GM21381 (cell line): ENCODE results near the gene SLC47A2.

Experiments
- ATAC-seq: cut with Tn5 transposase; IDR thresholded peaks from one replicate; pipeline ENCODE4 v1.9.1; 2021; ENCODE audit warnings: mild to moderate bottlenecking, moderate library complexity; ENCODE audit not compliant: unreplicated experiment

Gene SLC47A2

DNA sequence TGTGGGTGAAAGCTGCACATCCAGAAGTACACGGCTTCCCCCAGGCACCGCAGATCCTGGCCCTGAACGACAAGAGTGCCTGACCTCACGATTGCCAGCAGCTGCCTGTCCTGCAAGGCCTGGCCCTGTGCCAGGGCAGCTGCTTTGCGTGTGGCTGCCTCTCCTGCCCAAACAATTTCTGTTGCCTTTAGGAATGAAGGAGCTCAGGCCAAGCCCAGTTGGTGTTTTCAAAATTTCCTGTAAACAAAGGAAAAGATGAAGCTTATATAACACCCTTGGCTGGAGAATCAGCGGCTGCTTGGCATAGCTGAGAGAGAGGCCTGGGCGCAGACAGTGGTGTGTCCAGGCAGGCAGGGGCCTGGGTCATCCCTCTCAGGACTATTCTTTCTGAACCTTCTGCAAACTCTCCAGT lies 11.7 kb upstream of the SLC47A2 start:
- ATAC-seq = no peak

DNA sequence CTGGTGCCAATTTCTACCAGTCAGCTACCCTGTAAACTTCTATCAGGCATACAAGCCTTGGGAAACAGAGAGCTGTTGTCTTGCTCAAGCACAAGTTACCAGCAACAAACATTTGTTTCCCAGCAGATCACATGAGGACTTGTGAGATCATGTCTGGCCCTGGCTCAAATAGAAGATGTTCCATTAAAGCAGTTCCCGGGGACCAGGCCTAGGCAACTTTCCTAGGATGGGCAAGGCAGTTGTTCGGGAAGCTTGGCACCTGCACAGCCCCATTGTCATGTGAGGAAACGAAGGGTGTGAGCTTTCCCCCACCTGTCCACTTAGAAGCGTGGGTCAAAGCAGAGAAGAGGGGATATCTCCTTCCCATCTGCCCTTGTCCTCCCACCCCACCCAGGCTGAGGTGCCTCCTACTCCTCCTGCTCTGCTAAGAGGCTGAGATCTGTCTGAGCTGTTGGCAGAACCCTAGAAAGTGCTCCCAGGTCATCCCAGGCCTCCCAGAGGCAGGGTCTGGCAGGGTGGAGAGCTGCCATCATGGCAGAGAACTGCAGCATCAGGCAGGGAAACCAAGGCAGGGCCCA lies 11.2 kb upstream of the SLC47A2 start:
- ATAC-seq = no peak

GRCh38 chr17:19726631-19727376 lies 10.4 kb upstream of the SLC47A2 start:
- no peak for ATAC-seq

GRCh38 chr17:19725486-19725885 lies 9.1 kb upstream of the SLC47A2 start:
- ATAC-seq = no peak

GRCh38 chr17:19724501-19725420 lies 8.4 kb upstream of the SLC47A2 start:
- ATAC-seq = no peak

- ATAC-seq = no peak
Measured at GRCh38 chr17:19723964-19724363, 7.6 kb upstream of the SLC47A2 start.

GRCh38 chr17:19720631-19721426 lies 4.4 kb upstream of the SLC47A2 start:
- ATAC-seq = no peak

DNA sequence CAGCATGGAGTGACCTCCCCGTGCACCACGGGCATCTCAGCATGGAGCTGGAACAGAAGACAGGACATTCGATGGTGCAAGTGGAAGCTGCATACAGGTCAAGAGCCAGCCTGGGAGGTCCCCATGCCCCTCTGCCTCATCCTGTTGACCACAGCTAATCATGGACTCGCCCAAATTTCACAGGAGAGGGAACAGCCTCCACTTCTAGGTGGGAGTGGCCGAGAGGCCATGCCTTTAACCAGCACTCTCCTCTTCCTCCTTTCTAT lies 3.8 kb upstream of the SLC47A2 start:
- no peak for ATAC-seq

DNA sequence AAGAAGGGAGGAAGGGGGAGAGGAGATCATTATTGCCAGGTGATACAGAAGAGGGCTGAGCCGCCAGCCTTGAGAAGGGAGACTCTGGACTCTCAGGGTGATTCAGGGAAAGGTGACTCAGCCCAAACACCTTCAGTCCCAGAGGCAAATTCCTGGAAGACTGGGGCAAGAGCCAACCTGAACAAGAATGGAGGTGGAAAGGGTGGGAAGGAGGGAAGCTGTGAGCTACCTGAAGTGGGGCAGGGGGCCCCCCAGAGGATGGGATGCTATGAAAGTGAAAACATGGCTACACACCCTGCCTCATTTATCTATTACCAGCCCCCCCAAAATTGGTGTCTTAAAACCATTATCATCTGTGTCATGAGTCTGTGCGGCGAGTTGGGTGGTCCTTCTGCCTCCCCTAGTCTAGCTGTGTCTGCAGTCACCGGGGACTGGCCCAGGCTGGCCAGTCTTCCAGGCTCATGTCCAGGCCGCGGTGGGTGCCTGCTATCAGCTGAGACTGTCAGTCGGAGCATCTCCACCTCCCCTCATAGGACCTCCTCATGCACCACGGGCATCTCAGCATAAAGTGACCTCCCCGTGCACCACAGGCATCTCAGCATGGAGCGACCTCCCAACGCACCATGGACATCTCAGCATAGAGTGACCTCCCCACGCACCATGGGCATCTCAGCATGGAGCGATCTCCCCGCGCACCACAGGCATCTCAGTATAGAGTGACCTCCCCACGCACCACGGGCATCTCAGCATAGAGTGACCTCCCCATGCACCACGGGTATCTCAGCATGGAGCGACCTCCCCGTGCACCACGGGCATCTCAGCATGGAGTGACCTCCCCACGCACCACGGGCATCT lies 3.2 kb upstream of the SLC47A2 start:
- no peak for ATAC-seq

DNA sequence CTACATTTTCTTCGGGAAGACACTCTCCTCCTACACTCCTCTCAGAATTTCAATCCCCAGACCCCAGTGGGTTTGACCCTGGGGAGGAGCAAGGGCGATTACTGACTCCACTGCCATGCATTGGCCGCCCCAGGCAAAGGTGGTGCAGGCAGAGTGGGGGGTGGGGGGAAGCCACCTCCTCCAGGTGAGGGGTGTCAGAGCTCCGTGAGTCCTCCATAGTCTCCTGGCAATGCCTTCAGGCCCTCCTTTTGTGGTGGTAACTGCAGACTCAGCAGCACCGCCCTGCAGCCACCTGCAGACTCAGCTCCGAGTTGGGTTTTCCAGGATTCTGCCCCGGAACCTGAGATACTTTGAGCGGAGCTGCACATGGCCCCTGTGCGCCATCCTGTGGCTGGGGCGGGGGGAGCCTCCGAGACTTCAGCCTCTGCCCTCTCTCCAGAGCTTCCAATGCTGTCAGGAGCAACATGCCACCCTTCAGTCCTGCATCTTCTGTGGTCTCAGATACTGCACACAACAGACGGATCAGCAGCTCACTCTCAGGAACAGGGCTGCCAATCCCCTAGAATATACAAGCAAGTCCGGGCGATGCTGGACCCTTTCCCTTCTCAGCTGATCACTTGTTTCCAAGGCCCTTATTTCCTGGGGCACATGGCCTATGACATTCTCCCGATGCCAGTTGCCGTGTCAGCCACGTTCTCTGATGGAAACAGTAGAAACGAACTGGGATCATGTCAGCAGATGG lies 2.4 kb upstream of the SLC47A2 start:
- no peak for ATAC-seq

DNA sequence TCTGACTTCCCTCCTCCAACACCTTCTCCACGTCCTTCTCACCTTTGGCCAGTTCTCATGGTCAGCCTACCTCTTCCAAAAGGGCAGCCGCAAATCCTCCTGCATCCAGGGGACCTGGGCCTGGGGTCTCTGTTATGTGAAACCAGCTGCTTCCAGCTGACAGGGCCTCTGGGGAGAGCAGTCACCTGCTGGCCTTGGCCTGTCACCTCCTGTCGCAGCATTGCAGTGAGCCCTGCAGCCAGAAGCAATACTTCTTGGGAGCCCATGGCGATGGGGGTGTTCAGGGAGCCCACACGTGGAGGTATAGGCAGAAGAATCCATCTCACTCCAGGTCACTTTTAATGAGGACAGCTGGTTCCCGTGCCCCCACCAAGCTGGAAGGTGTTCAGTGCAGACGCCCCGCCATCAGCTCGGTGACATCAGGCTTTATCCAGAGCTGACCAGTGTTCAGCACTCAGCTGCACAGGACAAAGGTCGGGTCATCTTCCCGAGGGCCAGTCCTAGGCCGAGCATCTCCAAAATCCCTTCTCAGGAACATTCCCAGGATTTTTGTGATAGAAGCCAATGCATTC lies 1.7 kb upstream of the SLC47A2 start:
- no peak for ATAC-seq

- ATAC-seq = no peak
Measured at GRCh38 chr17:19717411-19717908, 1.1 kb upstream of the SLC47A2 start.

DNA sequence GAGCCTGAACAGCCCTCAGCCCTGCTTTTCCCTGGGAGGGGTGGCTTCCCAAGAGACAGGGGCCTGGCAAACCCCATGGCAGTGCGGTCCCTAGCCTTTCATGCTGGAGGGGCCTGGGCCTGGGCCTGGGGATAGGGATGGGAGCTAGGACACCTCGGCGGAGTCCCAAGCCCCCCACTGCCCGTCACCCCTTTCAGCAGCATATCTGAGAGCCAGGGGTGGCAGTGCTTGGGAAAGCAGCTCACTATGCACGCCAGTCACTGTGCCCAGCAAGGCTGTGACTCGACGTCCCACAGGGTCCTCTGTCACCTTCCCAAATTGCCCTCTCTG lies 612 bp upstream of the SLC47A2 start:
- no peak for ATAC-seq

DNA sequence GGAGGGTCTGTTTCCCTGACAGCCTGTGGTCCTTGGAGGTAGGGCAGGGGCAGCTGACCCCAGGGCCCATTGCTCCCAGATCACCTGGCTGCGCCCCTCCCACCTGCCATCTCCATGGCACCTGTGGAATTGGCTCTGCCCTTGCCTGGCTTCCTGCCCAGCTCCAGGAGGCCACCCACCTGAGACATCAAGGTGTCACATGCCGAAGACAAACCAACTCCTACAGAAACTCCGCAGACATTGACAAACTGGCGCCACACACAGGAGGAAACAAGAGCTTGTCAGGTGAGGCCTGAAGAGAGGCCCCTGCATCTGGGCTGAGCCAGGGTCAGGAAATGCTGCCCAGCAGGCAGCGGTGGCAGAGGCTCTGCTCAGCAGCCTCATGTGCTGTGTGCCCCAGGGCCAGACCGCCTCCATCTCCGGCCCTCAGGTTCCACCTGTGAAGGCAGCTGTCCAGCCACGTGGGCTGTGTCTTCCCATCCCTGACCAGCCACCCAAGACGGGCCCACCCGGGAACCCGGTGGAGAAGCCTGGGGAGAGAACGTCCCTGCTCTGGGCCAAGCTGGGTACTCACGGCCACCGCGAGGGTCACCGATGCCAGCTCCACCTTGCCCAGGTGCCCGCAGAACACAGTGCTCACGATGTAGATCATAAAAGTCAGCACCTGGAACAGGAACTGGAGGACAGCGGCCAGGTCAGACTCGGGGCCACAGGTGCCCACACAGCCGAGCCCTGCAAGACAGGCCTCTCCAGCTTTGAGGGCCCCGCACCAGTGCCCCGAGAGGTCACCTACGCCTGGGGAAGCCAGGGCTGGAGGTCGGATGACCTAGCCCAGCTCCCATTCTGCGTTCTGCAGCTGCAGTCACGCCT lies 1.6 kb downstream of the SLC47A2 start:
- no peak for ATAC-seq

- ATAC-seq = no peak
Measured at GRCh38 chr17:19713901-19714361, 2.5 kb downstream of the SLC47A2 start.

GRCh38 chr17:19713462-19713861 lies 2.9 kb downstream of the SLC47A2 start:
- ATAC-seq = no peak

GRCh38 chr17:19712436-19713004 lies 3.9 kb downstream of the SLC47A2 start:
- ATAC-seq = no peak

DNA sequence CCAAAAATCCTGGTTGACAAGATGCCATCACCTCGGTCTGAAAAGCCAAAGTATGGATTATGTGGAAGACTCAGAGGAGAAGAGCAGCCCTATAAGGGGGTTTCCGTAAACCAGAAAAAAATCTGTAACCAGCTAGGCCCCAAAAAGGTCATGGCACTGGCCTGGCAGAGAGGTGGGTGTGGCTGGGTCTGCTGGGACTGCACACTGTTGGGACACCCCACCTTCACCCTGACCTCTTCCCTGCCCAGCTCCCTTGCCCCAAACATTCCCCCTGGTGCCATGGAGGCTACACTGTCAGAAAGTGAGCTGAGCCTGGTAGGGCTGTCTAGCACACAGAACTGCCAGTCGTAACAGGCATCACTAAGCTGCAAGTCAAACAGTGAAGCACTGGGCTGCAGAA lies 6.5 kb downstream of the SLC47A2 start:
- no peak for ATAC-seq
